ENCODE results near the gene SAFB2.

SAFB2 gene

GRCh38 chr19:5622465-5623396 lies at the start of gene SAFB2, which contains the start of gene SAFB:
TSS of gene SAFB2 (minus strand) at chr19:5622776. CDS start at chr19:5622715, 61 bp downstream.
TSS of gene SAFB (plus strand) at chr19:5623083. CDS start at chr19:5623206, 123 bp downstream.
- H3K4me1 ChIP-seq = peaks cover 11% of the 10 kb centered on the region
- TF ChIP-seq CTCF (IDR thresholded peaks at IDR 0.05) = no peak
- no peaks in the 10 kb centered on the region for H3K36me3 ChIP-seq (ENCODE audit: control insufficient read depth, insufficient read depth, low read length)
- H3K4me2 ChIP-seq (ENCODE audit: low read length) = peak within 1 kb of the TSS; percentile 84
- peak within 1 kb of the TSS; percentile 95 for H2AFZ ChIP-seq
- H3K79me2 ChIP-seq = peaks cover 73% of the 10 kb centered on the region
- no peaks in the 10 kb centered on the region for H3K9me3 ChIP-seq (ENCODE audit: control insufficient read depth, low read length)
- H3K27me3 ChIP-seq (ENCODE audit: control insufficient read depth, insufficient read depth, low read length) = no peaks in the 10 kb centered on the region
- peak within 1 kb of the TSS; percentile 94 for H3K27ac ChIP-seq
- H3K4me3 ChIP-seq (ENCODE audit: low read depth, low read length) = peak within 1 kb of the TSS; percentile 95
- peak within 1 kb of the TSS; percentile 96 for H3K9ac ChIP-seq

- Histone ChIP-seq H3K9ac (no peak overlapping the region), H3K27me3 (ENCODE audit: control insufficient read depth, insufficient read depth, low read length) (no peaks in the 10 kb centered on the region), H3K27ac (no peak overlapping the region), H3K4me2 (ENCODE audit: low read length) (no peak overlapping the region), H3K9me3 (ENCODE audit: control insufficient read depth, low read length) (no peaks in the 10 kb centered on the region), H3K36me3 (ENCODE audit: control insufficient read depth, insufficient read depth, low read length) (no peaks in the 10 kb centered on the region), H2AFZ (no peak overlapping the region), H3K4me3 (ENCODE audit: low read depth, low read length) (no peak overlapping the region), H3K4me1 (no peaks in the 10 kb centered on the region), H3K79me2 (no peaks in the 10 kb centered on the region)
- no peak for TF ChIP-seq CTCF (IDR thresholded peaks at IDR 0.05)
Observed at GRCh38 chr19:5671600-5671999, 49.0 kb upstream of the SAFB2 start.

- no peak for TF ChIP-seq CTCF (IDR thresholded peaks at IDR 0.05)
- H3K36me3 ChIP-seq (ENCODE audit: control insufficient read depth, insufficient read depth, low read length) = no peaks in the 10 kb centered on the region
Observed at GRCh38 chr19:5669212-5669611, 46.6 kb upstream of the SAFB2 start.

GRCh38 chr19:5667751-5668271 lies 45.2 kb upstream of the SAFB2 start:
- Histone ChIP-seq H3K4me1 (no peaks in the 10 kb centered on the region), H3K27me3 (ENCODE audit: control insufficient read depth, insufficient read depth, low read length) (no peaks in the 10 kb centered on the region), H3K4me2 (ENCODE audit: low read length) (no peak overlapping the region), H3K9ac (no peak overlapping the region), H3K4me3 (ENCODE audit: low read depth, low read length) (no peak overlapping the region), H2AFZ (no peak overlapping the region), H3K9me3 (ENCODE audit: control insufficient read depth, low read length) (no peaks in the 10 kb centered on the region), H3K36me3 (ENCODE audit: control insufficient read depth, insufficient read depth, low read length) (no peaks in the 10 kb centered on the region), H3K79me2 (peaks cover 3% of the 10 kb centered on the region), H3K27ac (no peak overlapping the region)
- no peak for TF ChIP-seq CTCF (IDR thresholded peaks at IDR 0.05)

More at GRCh38 chr19:5669212-5669611, 46.6 kb upstream of the SAFB2 start:
- Histone ChIP-seq H3K4me2 (ENCODE audit: low read length) (no peak overlapping the region), H2AFZ (no peak overlapping the region), H3K9ac (no peak overlapping the region), H3K4me3 (ENCODE audit: low read depth, low read length) (no peak overlapping the region), H3K27ac (no peak overlapping the region), H3K9me3 (ENCODE audit: control insufficient read depth, low read length) (no peaks in the 10 kb centered on the region), H3K27me3 (ENCODE audit: control insufficient read depth, insufficient read depth, low read length) (no peaks in the 10 kb centered on the region), H3K4me1 (no peaks in the 10 kb centered on the region), H3K79me2 (peaks cover 3% of the 10 kb centered on the region)
